CD14-positive monocyte (primary cell): ENCODE results near the gene ADAMTS13. TPM values are rescaled to one million over a fixed set of nuclear protein-coding genes. Genes with fewer than 3 reads are reported as not detected.

ENCODE experiments used
- DNase-seq, 3 donors: peaks; one replicate each; pipeline ENCODE4 v3.0.0-alpha.2; 2011 to 2022
- H2AFZ ChIP-seq: 2 replicates; pipeline ENCODE4 v1.6.0; 2012; ENCODE audit warnings: mild to moderate bottlenecking, low read depth, low read length, inconsistent platforms; ENCODE audit not compliant: insufficient read depth, poor library complexity, severe bottlenecking
- H3K27ac ChIP-seq, 2 donors: 1 replicate in 1 of 2; 2 replicates in 1 of 2; pipeline ENCODE4 v1.5.1; 2012 to 2013; ENCODE audit warnings: low read length in 2 of 2, control low read depth in 1 of 2, inconsistent platforms in 1 of 2, low read depth in 1 of 2, mild to moderate bottlenecking in 1 of 2
- H3K27me3 ChIP-seq, 2 donors: one replicate each; pipeline versions ENCODE4 v1.6.0 to v1.6.1; 2011 to 2013; ENCODE audit warnings: low read length in 2 of 2; ENCODE audit not compliant: control insufficient read depth in 2 of 2, insufficient read depth in 2 of 2
- H3K36me3 ChIP-seq, 2 donors: replicated peaks in 1 of 2; 1 replicate in 1 of 2; 2 replicates in 1 of 2; pipeline versions ENCODE4 v1.5.1 to v1.6.1; 2012 to 2013; ENCODE audit warnings: low read length in 2 of 2, control low read depth in 1 of 2, inconsistent platforms in 1 of 2, mild to moderate bottlenecking in 1 of 2; ENCODE audit not compliant: insufficient read depth in 2 of 2, control insufficient read depth in 1 of 2
- H3K4me1 ChIP-seq, 2 donors: 1 replicate in 1 of 2; 2 replicates in 1 of 2; pipeline versions ENCODE4 v1.5.1 to v1.6.1; 2012 to 2013; ENCODE audit warnings: low read length in 2 of 2, control low read depth in 1 of 2, inconsistent platforms in 1 of 2, mild to moderate bottlenecking in 1 of 2, moderate library complexity in 1 of 2; ENCODE audit not compliant: insufficient read depth in 2 of 2, control insufficient read depth in 1 of 2
- H3K4me2 ChIP-seq: replicated peaks from 2 replicates; pipeline ENCODE3; 2012; ENCODE audit warnings: low read length, moderate library complexity, mild to moderate bottlenecking; ENCODE audit not compliant: poor library complexity, severe bottlenecking; ENCODE audit errors: extremely low read depth
- H3K4me3 ChIP-seq, 3 experiments: fragments of 200-600 bp in 1 of 3; sonication (generic) in 1 of 3; replicated peaks in 1 of 3; 1 replicate in 2 of 3; 2 replicates in 1 of 3; pipeline ENCODE4 v1.5.1; 2011 to 2013; ENCODE audit warnings: low read length in 3 of 3, mild to moderate bottlenecking in 3 of 3, control low read depth in 2 of 3, low read depth in 2 of 3, inconsistent platforms in 1 of 3, moderate library complexity in 1 of 3
- H3K79me2 ChIP-seq: 2 replicates; pipeline ENCODE4 v1.6.0; 2012; ENCODE audit warnings: mild to moderate bottlenecking, control low read depth, inconsistent platforms, low read length, moderate library complexity; ENCODE audit not compliant: insufficient read depth
- H3K9ac ChIP-seq: 2 replicates; pipeline ENCODE4 v1.6.0; 2017; ENCODE audit warnings: low read length, mild to moderate bottlenecking; ENCODE audit not compliant: insufficient read depth, poor library complexity, severe bottlenecking
- H3K9me3 ChIP-seq, 2 donors: replicated peaks in 1 of 2; 1 replicate in 1 of 2; 2 replicates in 1 of 2; pipeline versions ENCODE4 v1.5.1 to v1.6.1; 2012 to 2013; ENCODE audit warnings: low read length in 2 of 2, control low read depth in 1 of 2; ENCODE audit not compliant: control insufficient read depth in 1 of 2, insufficient read depth in 1 of 2
- H4K20me1 ChIP-seq: 2 replicates; pipeline ENCODE4 v1.6.0; 2012; ENCODE audit warnings: mild to moderate bottlenecking, low read length, control low read depth, moderate library complexity; ENCODE audit not compliant: insufficient read depth
- H3K27ac Mint-ChIP-seq, 7 donors: one replicate each; pipeline ENCODE4 v1.8.0; 2020; ENCODE audit warnings: mild to moderate bottlenecking in 7 of 7, mixed read lengths in 7 of 7, moderate library complexity in 6 of 7, inconsistent platforms in 2 of 7
- H3K27me3 Mint-ChIP-seq, 3 donors: one replicate each; pipeline ENCODE4 v1.8.0; 2021 to 2022; ENCODE audit warnings: low read depth in 3 of 3, mild to moderate bottlenecking in 3 of 3, mixed read lengths in 3 of 3, moderate library complexity in 3 of 3, inconsistent platforms in 1 of 3
- H3K36me3 Mint-ChIP-seq, 2 donors: one replicate each; pipeline ENCODE4 v1.8.0; 2020; ENCODE audit warnings: mixed read lengths in 2 of 2, inconsistent platforms in 1 of 2, mild to moderate bottlenecking in 1 of 2
- H3K4me1 Mint-ChIP-seq: one replicate; pipeline ENCODE4 v1.8.0; 2020; ENCODE audit warnings: mild to moderate bottlenecking, mixed read lengths
- H3K4me3 Mint-ChIP-seq, 2 donors: one replicate each; pipeline ENCODE4 v1.8.0; 2020; ENCODE audit warnings: mild to moderate bottlenecking in 2 of 2, mixed read lengths in 2 of 2, moderate library complexity in 1 of 2
- H3K9me3 Mint-ChIP-seq, 7 donors: one replicate each; pipeline ENCODE4 v1.8.0; 2020 to 2022; ENCODE audit warnings: mixed read lengths in 7 of 7, mild to moderate bottlenecking in 6 of 7, moderate library complexity in 6 of 7, inconsistent platforms in 2 of 7
- WGBS: methylation state at CpG from one replicate; pipeline ENCODE4 v1.1.5; 2013; ENCODE audit warnings: missing lambda C conversion rate; ENCODE audit not compliant: insufficient coverage; 5-methylcytosine and 5-hydroxymethylcytosine counted together
- intact Hi-C, 2 donors: fragments of 100-400 bp; cut with micrococcal nuclease; formaldehyde crosslinking; loops; one replicate each; pipeline versions ENCODE4 v1.15.0 to v1.15.1; 2023
- polyA plus RNA-seq, 3 donors: library from polyadenylated mRNA; depleted of rRNA in 1 of 3; unstranded in 2 of 3; stranded (reverse) in 1 of 3; fragments of 300-500 nt in 2 of 3; fragments of >200 nt in 1 of 3; fragmentation: Illumina TruSeq in 2 of 3; gene quantifications; 1 replicate in 2 of 3; 2 replicates in 1 of 3; pipeline ENCODE4 v1.2.3, GENCODE V29; 2012 to 2021
- TF ChIP-seq, protein P1 (sequence below): fragments of 200-600 bp; IDR thresholded peaks from one replicate; pipeline ENCODE4 v1.8.0; 2022; ENCODE audit warnings: antibody characterized with exemption, mild to moderate bottlenecking

Gene ADAMTS13
- polyA plus RNA-seq, 3 donors: 0.77 TPM; not detected in 2

DNA sequence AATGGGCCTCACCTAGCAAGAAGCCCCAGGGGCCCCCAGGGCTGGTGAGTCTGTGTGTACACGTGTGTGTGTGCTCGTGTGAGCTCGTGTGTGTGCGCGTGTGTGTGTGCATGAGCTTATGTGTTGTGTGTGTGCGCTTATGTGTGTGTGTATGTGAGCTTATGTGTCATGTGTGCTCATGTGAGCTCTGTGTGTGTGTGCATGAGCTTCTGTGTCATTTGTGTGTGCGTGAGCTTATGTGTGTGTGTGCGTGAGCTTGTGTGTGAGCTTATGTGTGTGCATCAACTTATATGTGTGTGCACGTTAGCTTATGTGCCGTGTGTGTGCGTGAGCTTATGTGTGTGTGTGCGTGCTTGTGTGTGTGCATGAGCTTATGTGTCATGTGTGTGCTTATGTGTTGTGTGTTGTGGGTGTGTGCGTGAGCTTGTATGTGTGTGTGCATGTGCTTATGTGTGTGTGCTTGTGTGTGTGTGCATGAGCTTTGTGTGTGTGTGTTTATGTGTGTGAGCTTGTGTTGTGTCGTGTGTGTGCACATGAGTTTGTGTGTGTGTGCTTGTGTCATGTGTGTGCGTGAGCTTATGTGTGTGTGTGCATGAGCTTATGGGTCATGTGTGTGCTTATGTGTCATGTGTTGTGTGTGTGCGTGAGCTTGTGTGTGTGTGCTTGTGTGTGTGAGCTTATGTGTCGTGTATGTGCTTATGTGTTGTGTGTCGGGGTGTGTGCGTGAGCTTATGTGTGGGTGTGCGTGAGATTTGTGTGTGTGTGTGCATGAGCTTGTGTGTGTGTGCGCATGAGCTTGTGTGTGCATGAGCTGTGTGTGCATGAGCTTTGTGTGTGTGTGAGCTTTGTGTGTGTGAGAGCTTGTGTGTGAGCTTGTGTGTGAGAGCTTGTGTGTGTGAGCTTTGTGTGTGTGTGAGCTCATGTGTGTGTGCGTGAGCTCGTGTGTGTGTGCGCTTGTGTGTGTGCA lies 73.4 kb downstream of the ADAMTS13 start:
- Histone ChIP-seq H4K20me1 (no peaks in the 10 kb centered on the region), H3K79me2 (no peaks in the 10 kb centered on the region), H3K27me3 (no peaks in the 10 kb centered on the region), H3K4me2 (no peak overlapping the region), H2AFZ (no peak overlapping the region), H3K4me1 (no peaks in the 10 kb centered on the region), H3K9me3 (no peaks in the 10 kb centered on the region), H3K36me3 (no peaks in the 10 kb centered on the region), H3K9ac (no peak overlapping the region), H3K4me3 (no peak overlapping the region), H3K27ac (no peak overlapping the region)
- no peak overlapping the region for H3K4me3 Mint-ChIP-seq
- WGBS: 98% methylated on average over 23 of the region's 24 CpGs
- H3K27me3 Mint-ChIP-seq: peaks cover 2 to 7% (median 2%) of the 10 kb centered on the region in 3 donors
- no peak for DNase-seq
- H3K27ac Mint-ChIP-seq: no peak overlapping the region
- intact Hi-C loops: no loop called here
- no peaks in the 10 kb centered on the region for H3K4me1 Mint-ChIP-seq
- TF ChIP-seq, protein P1, sequence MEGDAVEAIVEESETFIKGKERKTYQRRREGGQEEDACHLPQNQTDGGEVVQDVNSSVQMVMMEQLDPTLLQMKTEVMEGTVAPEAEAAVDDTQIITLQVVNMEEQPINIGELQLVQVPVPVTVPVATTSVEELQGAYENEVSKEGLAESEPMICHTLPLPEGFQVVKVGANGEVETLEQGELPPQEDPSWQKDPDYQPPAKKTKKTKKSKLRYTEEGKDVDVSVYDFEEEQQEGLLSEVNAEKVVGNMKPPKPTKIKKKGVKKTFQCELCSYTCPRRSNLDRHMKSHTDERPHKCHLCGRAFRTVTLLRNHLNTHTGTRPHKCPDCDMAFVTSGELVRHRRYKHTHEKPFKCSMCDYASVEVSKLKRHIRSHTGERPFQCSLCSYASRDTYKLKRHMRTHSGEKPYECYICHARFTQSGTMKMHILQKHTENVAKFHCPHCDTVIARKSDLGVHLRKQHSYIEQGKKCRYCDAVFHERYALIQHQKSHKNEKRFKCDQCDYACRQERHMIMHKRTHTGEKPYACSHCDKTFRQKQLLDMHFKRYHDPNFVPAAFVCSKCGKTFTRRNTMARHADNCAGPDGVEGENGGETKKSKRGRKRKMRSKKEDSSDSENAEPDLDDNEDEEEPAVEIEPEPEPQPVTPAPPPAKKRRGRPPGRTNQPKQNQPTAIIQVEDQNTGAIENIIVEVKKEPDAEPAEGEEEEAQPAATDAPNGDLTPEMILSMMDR: no peak
- H3K9me3 Mint-ChIP-seq: peaks cover 0 to 6% (median under 1%) of the 10 kb centered on the region in 7 donors
- no peaks in the 10 kb centered on the region for H3K36me3 Mint-ChIP-seq

DNA sequence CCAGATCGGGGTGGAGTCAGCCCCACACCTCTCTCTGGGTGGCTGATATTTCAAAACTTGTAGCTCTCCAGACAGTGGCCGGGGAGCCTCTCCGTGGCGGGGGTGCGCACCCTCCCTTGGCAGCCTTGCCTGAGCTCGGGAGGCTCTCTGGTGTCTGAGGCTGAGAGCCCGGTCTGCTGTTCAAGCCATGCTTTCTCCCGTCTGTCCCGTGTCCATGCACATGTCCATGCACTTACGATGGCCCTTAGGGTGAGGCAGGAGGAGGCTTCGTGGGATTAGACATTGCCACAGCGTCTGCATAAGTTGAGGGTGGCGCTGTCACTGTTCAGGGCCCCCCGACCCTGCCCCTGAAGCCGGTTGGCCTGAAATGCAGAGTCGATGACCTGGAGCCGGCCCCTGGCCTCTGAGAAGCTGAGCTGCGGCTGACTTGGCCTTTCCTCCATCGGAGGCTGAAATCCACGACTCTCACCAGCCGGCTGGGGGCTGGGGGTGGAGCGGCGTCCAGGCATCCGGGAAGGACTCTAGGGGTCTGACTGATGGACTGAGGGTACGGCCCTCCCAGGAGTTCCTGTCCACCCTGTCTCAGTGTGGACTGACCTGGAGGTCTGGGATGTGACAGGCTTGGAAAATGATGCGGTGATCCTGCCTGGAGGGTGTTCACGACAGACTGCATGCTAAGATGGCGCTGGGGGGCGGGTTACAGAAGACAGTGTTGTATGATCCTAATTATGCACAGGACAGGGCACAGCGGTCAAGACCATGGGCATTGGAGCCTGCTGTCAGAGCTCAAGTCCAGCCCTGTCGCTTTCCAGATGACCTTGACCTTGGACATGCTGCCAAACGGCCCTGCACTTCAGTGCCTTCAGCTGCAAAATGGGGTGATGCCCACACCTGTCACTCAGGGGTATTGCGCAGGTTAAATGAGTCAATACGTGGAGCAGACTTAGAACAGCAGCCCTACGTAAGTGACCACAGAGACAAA lies 75.0 kb downstream of the ADAMTS13 start:
- intact Hi-C loops: no loop called here
- no peak for DNase-seq
- H3K36me3 ChIP-seq: no peaks in the 10 kb centered on the region
- Mint-ChIP-seq H3K4me3 (no peak overlapping the region), H3K36me3 (no peaks in the 10 kb centered on the region), H3K27me3 (peaks cover 0 to 4% (median 2%) of the 10 kb centered on the region in 3 donors), H3K4me1 (no peaks in the 10 kb centered on the region), H3K27ac (no peak overlapping the region), H3K9me3 (peaks cover 6 to 19% (median 13%) of the 10 kb centered on the region in 7 donors)
- TF ChIP-seq, protein P1: no peak
- H3K27ac ChIP-seq: no peak overlapping the region
- H4K20me1 ChIP-seq: no peaks in the 10 kb centered on the region
- H2AFZ ChIP-seq: no peak overlapping the region
- H3K27me3 ChIP-seq: no peaks in the 10 kb centered on the region
- H3K9me3 ChIP-seq: peaks cover 7 to 11% of the 10 kb centered on the region in 2 donors
- no peaks in the 10 kb centered on the region for H3K79me2 ChIP-seq
- H3K4me2 ChIP-seq: no peak overlapping the region
- no peak overlapping the region for H3K9ac ChIP-seq
- H3K4me1 ChIP-seq: no peaks in the 10 kb centered on the region
- no peak overlapping the region for H3K4me3 ChIP-seq
- 89% methylated on average over 34 of the region's 35 CpGs for WGBS
